Measurements from ENCODE around the gene HSPG2. TPM values are rescaled to one million over a fixed set of nuclear protein-coding genes. Genes with fewer than 3 reads are reported as not detected.

HSPG2 gene
- total and polyA plus RNA-seq, 2 of the 13 experiments (the other 11 are each of a cell fraction or from before 2014, with no cell fraction given): 9.1 to 13.1 TPM

- H3K36me3 ChIP-seq (replicated peaks in 1 of 2; ENCODE audit: control insufficient read depth in 1 of 2, insufficient read depth in 2 of 2, low read length in 2 of 2): peaks cover 27 to 59% of the 10 kb centered on the region in 2 experiments; a peak in 4 of 5 replicates
- BruUV-seq (replicated peaks): no TSS peak
- POLR2A ChIA-PET: no interaction called here
Measured at GRCh38 chr1:21851430-21852250, 85.5 kb downstream of the HSPG2 start.

More at GRCh38 chr1:21851430-21852250, 85.5 kb downstream of the HSPG2 start:
- peaks cover 13% of the 10 kb centered on the region for H3K4me1 ChIP-seq (ENCODE audit: insufficient read depth, low read length)
- TF ChIP-seq ZNF740 (CRISPR knock-in tag; IDR thresholded peaks at IDR 0.05) (no peak), HNRNPLL (IDR thresholded peaks at IDR 0.05; ENCODE audit: low read depth, low read length, poor library complexity, severe bottlenecking) (peak; percentile 8), NFE2L2 (IDR thresholded peaks at IDR 0.05; ENCODE audit: low read length) (no peak), ZXDC (CRISPR knock-in tag; IDR thresholded peaks at IDR 0.05) (no peak)
- no peak overlapping the region for H3K4me2 ChIP-seq (ENCODE audit: low read depth, low read length)
- intact Hi-C loops (cut with micrococcal nuclease; ENCODE audit: unreplicated experiment): no loop called here
- no peak overlapping the region for H2AFZ ChIP-seq (ENCODE audit: low read length)
- in situ Hi-C loops (cut with HindIII; ENCODE audit: extremely low pct_ligation_motif_present, low pct_unique_long_range_greater_than_20kb): no loop called here
- 94% methylated on average over 3 of the region's 33 CpGs for WGBS (ENCODE audit: low lambda C conversion rate)
- no peak for ATAC-seq
- H4K20me1 ChIP-seq (ENCODE audit: insufficient read depth, low read length): no peaks in the 10 kb centered on the region
- H3K27ac ChIP-seq (ENCODE audit: extremely low read length, insufficient read depth, low read length): no peak overlapping the region
- H3K4me3 ChIP-seq (replicated peaks in 1 of 3; ENCODE audit: insufficient read depth in 1 of 3, low read depth in 2 of 3, low read length in 3 of 3): no peak overlapping the region
- H3K9me3 ChIP-seq (ENCODE audit: low read length): no peaks in the 10 kb centered on the region
- H3K9ac ChIP-seq (ENCODE audit: insufficient read depth, low read depth, low read length): no peak overlapping the region
- CTCF ChIA-PET (ENCODE audit: low intra/inter-chr PET ratio, low total read pairs): no interaction called here
- no peaks in the 10 kb centered on the region for H3K27me3 ChIP-seq (ENCODE audit: control insufficient read depth in 1 of 2, insufficient read depth in 2 of 2, low read length in 2 of 2)
- FAIRE-seq: no peak
- no peaks in the 10 kb centered on the region for H3K79me2 ChIP-seq (ENCODE audit: insufficient read depth, low read length)
- DNase-seq (ENCODE audit: low spot score): no peak
